H9 (cell line): Measurements from ENCODE around the gene MLKL. TPM values are rescaled to one million over a fixed set of nuclear protein-coding genes. Genes with fewer than 3 reads are reported as not detected.
A peak's percentile ranks its signal among the peaks of the same experiment; 100 is the strongest.

ENCODE experiments used
- DNase-seq: peaks from one replicate; pipeline ENCODE4 v3.0.0-alpha.2; 2017
- H2AFZ ChIP-seq: one replicate; pipeline ENCODE4 v1.6.1; 2013; ENCODE audit warnings: mild to moderate bottlenecking, low read length, control low read depth, moderate library complexity
- H2AK5ac ChIP-seq: 2 replicates; pipeline ENCODE4 v1.6.1; 2013; ENCODE audit warnings: low read length, control low read depth, mixed read lengths; ENCODE audit not compliant: insufficient read length
- H2BK120ac ChIP-seq: one replicate; pipeline ENCODE4 v1.6.1; 2013; ENCODE audit warnings: low read depth, mild to moderate bottlenecking, low read length, control low read depth, inconsistent platforms; ENCODE audit not compliant: poor library complexity, severe bottlenecking
- H2BK12ac ChIP-seq: 2 replicates; pipeline ENCODE4 v1.6.1; 2013; ENCODE audit warnings: low read length, control low read depth, mixed read lengths, low read depth; ENCODE audit not compliant: insufficient read length
- H2BK15ac ChIP-seq: 2 replicates; pipeline ENCODE4 v1.6.1; 2013; ENCODE audit warnings: low read depth, low read length, control low read depth
- H2BK20ac ChIP-seq: one replicate; pipeline ENCODE4 v1.6.1; 2013; ENCODE audit warnings: low read depth, mild to moderate bottlenecking, low read length, control low read depth, inconsistent platforms; ENCODE audit not compliant: poor library complexity, severe bottlenecking
- H2BK5ac ChIP-seq: 2 replicates; pipeline ENCODE4 v1.6.1; 2013; ENCODE audit warnings: low read length, control low read depth, mixed read lengths; ENCODE audit not compliant: insufficient read length
- H3K14ac ChIP-seq: 2 replicates; pipeline ENCODE4 v1.6.1; 2013; ENCODE audit warnings: low read length, control low read depth; ENCODE audit not compliant: insufficient read depth
- H3K18ac ChIP-seq: 2 replicates; pipeline ENCODE4 v1.6.1; 2013; ENCODE audit warnings: low read depth, mild to moderate bottlenecking, mixed read lengths, low read length, control low read depth; ENCODE audit not compliant: insufficient read length
- H3K23ac ChIP-seq: 2 replicates; pipeline ENCODE4 v1.6.1; 2013; ENCODE audit warnings: low read length, control low read depth, mixed read lengths, low read depth; ENCODE audit not compliant: insufficient read length
- H3K23me2 ChIP-seq: 2 replicates; pipeline ENCODE4 v1.6.1; 2013; ENCODE audit warnings: low read depth, mild to moderate bottlenecking, mixed read lengths, low read length, control low read depth; ENCODE audit not compliant: insufficient read length, poor library complexity, severe bottlenecking
- H3K27ac ChIP-seq: 2 replicates; pipeline ENCODE4 v1.5.1; 2013; ENCODE audit warnings: low read length, control low read depth, mixed read lengths, low read depth; ENCODE audit not compliant: insufficient read length
- H3K27me3 ChIP-seq: 2 replicates; pipeline ENCODE4 v1.6.1; 2013; ENCODE audit warnings: low read length, control low read depth, inconsistent platforms; ENCODE audit not compliant: insufficient read depth
- H3K4ac ChIP-seq: 2 replicates; pipeline ENCODE4 v1.6.1; 2013; ENCODE audit warnings: low read depth, mild to moderate bottlenecking, control low read depth, inconsistent platforms, low read length, moderate library complexity
- H3K4me1 ChIP-seq: 2 replicates; pipeline ENCODE4 v1.6.1; 2013; ENCODE audit warnings: low read length, control low read depth, inconsistent platforms; ENCODE audit not compliant: insufficient read depth
- H3K4me2 ChIP-seq: 2 replicates; pipeline ENCODE4 v1.6.1; 2013; ENCODE audit warnings: low read length, control low read depth, mixed read lengths; ENCODE audit not compliant: insufficient read length, insufficient read depth
- H3K56ac ChIP-seq: 2 replicates; pipeline ENCODE4 v1.6.1; 2013; ENCODE audit warnings: low read depth, mild to moderate bottlenecking, mixed read lengths, low read length, control low read depth; ENCODE audit not compliant: insufficient read length
- H3K79me1 ChIP-seq: 2 replicates; pipeline ENCODE4 v1.6.1; 2013; ENCODE audit warnings: low read depth, mild to moderate bottlenecking, moderate library complexity, low read length, control low read depth, inconsistent platforms; ENCODE audit not compliant: insufficient read depth, poor library complexity, severe bottlenecking
- H3K79me2 ChIP-seq: 2 replicates; pipeline ENCODE4 v1.6.1; 2013; ENCODE audit warnings: low read length, control low read depth, inconsistent platforms; ENCODE audit not compliant: insufficient read depth
- H3K9ac ChIP-seq: 2 replicates; pipeline ENCODE4 v1.6.1; 2013; ENCODE audit warnings: low read length, control low read depth, mixed read lengths; ENCODE audit not compliant: insufficient read length; ENCODE audit errors: extremely low read depth
- H3K9me3 ChIP-seq: one replicate; pipeline ENCODE4 v1.6.1; 2013; ENCODE audit warnings: low read depth, low read length, inconsistent platforms; ENCODE audit not compliant: control insufficient read depth
- H3T11ph ChIP-seq: one replicate; pipeline ENCODE4 v1.6.1; 2013; ENCODE audit warnings: mild to moderate bottlenecking, low read length, control low read depth, inconsistent platforms
- H4K20me1 ChIP-seq: one replicate; pipeline ENCODE4 v1.6.1; 2013; ENCODE audit not compliant: control insufficient read depth, insufficient read length, insufficient read depth
- H4K5ac ChIP-seq: 2 replicates; pipeline ENCODE4 v1.6.1; 2013; ENCODE audit warnings: low read depth, mild to moderate bottlenecking, mixed read lengths, low read length, control low read depth; ENCODE audit not compliant: insufficient read length
- H4K8ac ChIP-seq: replicated peaks from 2 replicates; pipeline ENCODE4 v1.6.1; 2013; ENCODE audit warnings: low read length, control low read depth, mixed read lengths, low read depth; ENCODE audit not compliant: insufficient read length
- H4K91ac ChIP-seq: 2 replicates; pipeline ENCODE4 v1.6.1; 2013; ENCODE audit warnings: low read depth, mild to moderate bottlenecking, moderate library complexity, mixed read lengths, low read length, control low read depth; ENCODE audit not compliant: insufficient read length
- H3K27ac Mint-ChIP-seq, 3 experiments: 2 replicates in 2 of 3; 3 replicates in 1 of 3; pipeline ENCODE4 v1.8.0; 2020 to 2021; ENCODE audit warnings: mixed read lengths in 3 of 3, mild to moderate bottlenecking in 1 of 3, moderate library complexity in 1 of 3
- H3K27me3 Mint-ChIP-seq: 2 replicates; pipeline ENCODE4 v1.8.0; 2021; ENCODE audit warnings: low read depth, mild to moderate bottlenecking, moderate library complexity, mixed read lengths
- H3K36me3 Mint-ChIP-seq, 3 experiments: 2 replicates in 2 of 3; 3 replicates in 1 of 3; pipeline ENCODE4 v1.8.0; 2020 to 2021; ENCODE audit warnings: low read depth in 3 of 3, mixed read lengths in 3 of 3; ENCODE audit not compliant: insufficient read depth in 1 of 3
- H3K4me1 Mint-ChIP-seq, 2 experiments: 2 replicates each; pipeline ENCODE4 v1.8.0; 2020; ENCODE audit warnings: mixed read lengths in 2 of 2
- H3K4me3 Mint-ChIP-seq, 2 experiments: 2 replicates in 1 of 2; 3 replicates in 1 of 2; pipeline ENCODE4 v1.8.0; 2020 to 2021; ENCODE audit warnings: mild to moderate bottlenecking in 2 of 2, mixed read lengths in 2 of 2, moderate library complexity in 1 of 2
- H3K9me3 Mint-ChIP-seq, 2 experiments: 2 replicates in 1 of 2; 3 replicates in 1 of 2; pipeline ENCODE4 v1.8.0; 2020; ENCODE audit warnings: mild to moderate bottlenecking in 2 of 2, mixed read lengths in 2 of 2, moderate library complexity in 1 of 2
- CTCF ChIP-seq: fragments of 200-600 bp; sonication (generic); conservative IDR thresholded peaks from 3 replicates; pipeline ENCODE4 v1.8.0; 2021; ENCODE audit warnings: antibody characterized with exemption, mild to moderate bottlenecking
- WGBS: extraction: QIAGEN DNeasy Blood & Tissue Kit; methylation state at CpG from one replicate; pipeline ENCODE4 v1.1.7; 2013; ENCODE audit warnings: missing lambda C conversion rate, low lambda C conversion rate, mixed read lengths; ENCODE audit not compliant: insufficient read length; ENCODE audit errors: extremely low coverage; 5-methylcytosine and 5-hydroxymethylcytosine counted together
- total RNA-seq: library from RNA; stranded (reverse); gene quantifications from 2 replicates; pipeline ENCODE4 v1.2.1, GENCODE V29; 2021

The MLKL gene
- total RNA-seq, 1 experiment from 2014 or later = 0.37 TPM

- no peak overlapping the region for H2BK12ac ChIP-seq
- H3K79me1 ChIP-seq = no peaks in the 10 kb centered on the region
- no peaks in the 10 kb centered on the region for H3K79me2 ChIP-seq
- no peak overlapping the region for H2BK20ac ChIP-seq
- no peaks in the 10 kb centered on the region for H3K27me3 ChIP-seq
- H2AFZ ChIP-seq = no peak overlapping the region
- H3K9me3 Mint-ChIP-seq = no peaks in the 10 kb centered on the region; a peak in 1 of 5 replicates
- H3T11ph ChIP-seq = no peak overlapping the region
- H3K56ac ChIP-seq = no peak overlapping the region
- H3K9me3 ChIP-seq = no peaks in the 10 kb centered on the region
- no peak overlapping the region for H2BK120ac ChIP-seq
- H3K27ac Mint-ChIP-seq = peak overlapping the region; percentile 20 to 58 (median 48); a peak in 5 of 7 replicates
- H3K23me2 ChIP-seq = no peaks in the 10 kb centered on the region
- no peak overlapping the region for H2BK15ac ChIP-seq
- TF ChIP-seq CTCF = no peak
- H3K36me3 Mint-ChIP-seq = peaks cover 0 to 2% (median 0%) of the 10 kb centered on the region in 3 experiments; a peak in 2 of 7 replicates
- H4K5ac ChIP-seq = no peak overlapping the region
- no peak overlapping the region for H2AK5ac ChIP-seq
- no peak overlapping the region; a peak in 1 of 5 replicates for H3K4me3 Mint-ChIP-seq
- no peak overlapping the region for H4K91ac ChIP-seq
- peaks cover 4% of the 10 kb centered on the region; the same call in 1 of the 2 replicates for H3K4me1 ChIP-seq
- no peak overlapping the region for H4K8ac ChIP-seq
- no peak overlapping the region for H3K23ac ChIP-seq
- H3K4ac ChIP-seq = no peak overlapping the region
- no peak overlapping the region for H3K18ac ChIP-seq
- no peak overlapping the region for H3K27ac ChIP-seq
- no peak overlapping the region for H3K9ac ChIP-seq
- no peaks in the 10 kb centered on the region for H4K20me1 ChIP-seq
- H2BK5ac ChIP-seq = no peak overlapping the region
- WGBS = no CpG with 5 or more reads among the region's 10 CpGs
- peaks cover 44 to 56% of the 10 kb centered on the region in 2 experiments for H3K4me1 Mint-ChIP-seq
- H3K14ac ChIP-seq = no peak overlapping the region; the same call in 1 of the 2 replicates
- H3K27me3 Mint-ChIP-seq = no peaks in the 10 kb centered on the region
- peak; percentile 28 for DNase-seq
- no peak overlapping the region for H3K4me2 ChIP-seq
Measured at GRCh38 chr16:74735162-74735452, 34.4 kb upstream of the MLKL start.
